K562 (cell line): ENCODE data around the gene BRINP1. TPM values are rescaled to one million over a fixed set of nuclear protein-coding genes. Genes with fewer than 3 reads are reported as not detected.

ENCODE experiments used
- ETV1 ChIP-seq: fragments of 450-650 bp; conservative IDR thresholded peaks from 2 replicates; pipeline ENCODE4 v1.6.1; 2016; ENCODE audit warnings: missing genetic modification characterization, control low read depth, low read depth, missing compliant biosample characterization
- MAFK ChIP-seq: IDR thresholded peaks from 2 replicates; pipeline ENCODE4 v1.6.1; 2011; ENCODE audit warnings: low read length, improper control_type of control experiment
- MEF2A ChIP-seq: IDR thresholded peaks from 2 replicates; pipeline ENCODE4 v1.6.1; 2011; ENCODE audit warnings: low read depth, mild to moderate bottlenecking, low read length, moderate library complexity; ENCODE audit not compliant: control insufficient read depth
- RBM14 ChIP-seq: fragments of 200-400 bp; formaldehyde crosslinking; IDR thresholded peaks from 2 replicates; pipeline ENCODE4 v1.6.1; 2018; ENCODE audit warnings: low read depth, mild to moderate bottlenecking, low read length, moderate library complexity, borderline replicate concordance; ENCODE audit not compliant: insufficient read depth
- ZNF184 ChIP-seq: sonication (generic); formaldehyde crosslinking; IDR thresholded peaks from 2 replicates; pipeline ENCODE4 v1.5.0; 2020; ENCODE audit warnings: missing genetic modification reagents
- ZNF696 ChIP-seq: fragments of 250-450 bp; sonication (Bioruptor Pico); conservative IDR thresholded peaks from 2 replicates; pipeline ENCODE4 v1.4.0; 2020; ENCODE audit warnings: mild to moderate bottlenecking, moderate library complexity
- polyA plus RNA-seq, 8 experiments: library from polyadenylated mRNA; depleted of rRNA in 4 of 8; stranded (reverse) in 5 of 8; unstranded in 3 of 8; fragments of >200 nt; fragmentation: Nextera tagmentation in 2 of 8; fragmentation: Illumina TruSeq in 1 of 8; extraction: Ambion mirVana in 2 of 8; extraction: Trizol in 1 of 8; gene quantifications; 2 replicates each; pipeline versions ENCODE4 v1.2.1 to v1.2.3, GENCODE V29; 2011 to 2014; ENCODE audit warnings: inconsistent platforms in 1 of 8, missing spikeins in 1 of 8
- total RNA-seq, 7 experiments: library from RNA; depleted of rRNA in 6 of 7; stranded (reverse); fragments of >200 nt in 6 of 7; fragmentation: Illumina TruSeq in 2 of 7; extraction: Trizol in 2 of 7; gene quantifications; 2 replicates each; pipeline versions ENCODE4 v1.2.1 to v1.2.3, GENCODE V29; 2011 to 2021; ENCODE audit warnings: low replicate concordance in 1 of 7
- TF ChIP-seq, protein P1 (sequence below), 2 experiments: fragments of 450-650 bp; formaldehyde crosslinking in 1 of 2; IDR thresholded peaks; 2 replicates each; pipeline versions ENCODE4 v1.4.0 to v1.6.1; 2014 to 2020; ENCODE audit warnings: mild to moderate bottlenecking in 2 of 2, borderline replicate concordance in 1 of 2, low read depth in 1 of 2
- TF ChIP-seq, protein P2 (sequence below): fragments of 450-650 bp; IDR thresholded peaks from 2 replicates; pipeline ENCODE4 v1.7.0; 2016; ENCODE audit warnings: borderline replicate concordance

The BRINP1 gene
- total and polyA plus RNA-seq, 9 of the 15 experiments (the other 6 are each of a cell fraction or from before 2014, with no cell fraction given): not detected

DNA sequence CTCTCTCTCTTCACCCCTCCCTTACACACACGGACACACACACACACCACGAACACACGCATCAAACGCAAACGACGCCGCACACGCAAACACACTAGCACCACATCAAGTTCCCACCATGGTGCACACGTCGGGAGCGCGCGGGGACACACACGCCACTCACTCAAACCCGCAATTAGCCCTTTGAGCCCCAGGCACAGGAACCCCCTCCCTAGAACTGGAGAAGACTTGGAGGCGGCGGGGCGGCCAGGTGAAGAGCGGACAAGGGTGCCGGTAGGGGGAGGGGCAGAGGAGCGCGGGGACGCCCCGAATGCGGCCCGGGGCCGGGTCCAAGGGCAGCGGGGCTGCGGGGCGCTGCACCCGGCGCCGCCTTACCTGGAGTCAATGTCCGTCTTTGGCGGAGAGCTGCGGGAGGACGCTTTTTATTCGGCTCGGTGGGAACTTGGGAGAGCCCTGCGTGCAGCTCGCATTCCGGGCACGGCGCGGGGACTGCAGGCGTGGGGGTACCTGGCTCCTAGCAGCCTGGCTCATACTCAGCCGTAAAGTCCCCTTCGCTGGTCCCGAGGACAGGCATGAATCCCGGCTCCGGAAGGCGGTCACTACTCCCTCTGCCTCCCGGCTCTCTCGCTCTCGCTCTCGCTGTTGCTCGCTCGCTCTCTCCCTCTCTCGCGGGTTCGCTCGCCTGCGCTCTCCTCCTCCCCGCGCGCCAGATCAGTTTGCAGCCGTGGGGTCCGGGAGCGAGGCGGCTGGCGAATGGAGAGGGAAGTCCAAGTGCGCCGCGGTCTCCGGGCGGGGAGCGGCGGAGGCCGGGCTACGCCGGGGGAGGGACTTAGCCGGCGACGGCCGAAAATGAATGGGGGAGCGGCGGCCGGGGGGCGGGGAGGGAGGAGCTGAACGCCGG, at the start of gene BRINP1 (continued):
- TF ChIP-seq, protein P1, sequence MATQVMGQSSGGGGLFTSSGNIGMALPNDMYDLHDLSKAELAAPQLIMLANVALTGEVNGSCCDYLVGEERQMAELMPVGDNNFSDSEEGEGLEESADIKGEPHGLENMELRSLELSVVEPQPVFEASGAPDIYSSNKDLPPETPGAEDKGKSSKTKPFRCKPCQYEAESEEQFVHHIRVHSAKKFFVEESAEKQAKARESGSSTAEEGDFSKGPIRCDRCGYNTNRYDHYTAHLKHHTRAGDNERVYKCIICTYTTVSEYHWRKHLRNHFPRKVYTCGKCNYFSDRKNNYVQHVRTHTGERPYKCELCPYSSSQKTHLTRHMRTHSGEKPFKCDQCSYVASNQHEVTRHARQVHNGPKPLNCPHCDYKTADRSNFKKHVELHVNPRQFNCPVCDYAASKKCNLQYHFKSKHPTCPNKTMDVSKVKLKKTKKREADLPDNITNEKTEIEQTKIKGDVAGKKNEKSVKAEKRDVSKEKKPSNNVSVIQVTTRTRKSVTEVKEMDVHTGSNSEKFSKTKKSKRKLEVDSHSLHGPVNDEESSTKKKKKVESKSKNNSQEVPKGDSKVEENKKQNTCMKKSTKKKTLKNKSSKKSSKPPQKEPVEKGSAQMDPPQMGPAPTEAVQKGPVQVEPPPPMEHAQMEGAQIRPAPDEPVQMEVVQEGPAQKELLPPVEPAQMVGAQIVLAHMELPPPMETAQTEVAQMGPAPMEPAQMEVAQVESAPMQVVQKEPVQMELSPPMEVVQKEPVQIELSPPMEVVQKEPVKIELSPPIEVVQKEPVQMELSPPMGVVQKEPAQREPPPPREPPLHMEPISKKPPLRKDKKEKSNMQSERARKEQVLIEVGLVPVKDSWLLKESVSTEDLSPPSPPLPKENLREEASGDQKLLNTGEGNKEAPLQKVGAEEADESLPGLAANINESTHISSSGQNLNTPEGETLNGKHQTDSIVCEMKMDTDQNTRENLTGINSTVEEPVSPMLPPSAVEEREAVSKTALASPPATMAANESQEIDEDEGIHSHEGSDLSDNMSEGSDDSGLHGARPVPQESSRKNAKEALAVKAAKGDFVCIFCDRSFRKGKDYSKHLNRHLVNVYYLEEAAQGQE (IDR thresholded peaks at IDR 0.05; ENCODE audit: borderline replicate concordance): no peak
- TF ChIP-seq, protein P1 (CRISPR knock-in tag; IDR thresholded peaks at IDR 0.05; ENCODE audit: low read depth): no peak
- TF ChIP-seq MEF2A (no peak), MAFK (no peak), ZNF184 (CRISPR knock-in tag) (no peak), ETV1 (tag) (no peak), RBM14 (no peak), ZNF696 (CRISPR knock-in tag) (no peak)
- TF ChIP-seq, protein P2, sequence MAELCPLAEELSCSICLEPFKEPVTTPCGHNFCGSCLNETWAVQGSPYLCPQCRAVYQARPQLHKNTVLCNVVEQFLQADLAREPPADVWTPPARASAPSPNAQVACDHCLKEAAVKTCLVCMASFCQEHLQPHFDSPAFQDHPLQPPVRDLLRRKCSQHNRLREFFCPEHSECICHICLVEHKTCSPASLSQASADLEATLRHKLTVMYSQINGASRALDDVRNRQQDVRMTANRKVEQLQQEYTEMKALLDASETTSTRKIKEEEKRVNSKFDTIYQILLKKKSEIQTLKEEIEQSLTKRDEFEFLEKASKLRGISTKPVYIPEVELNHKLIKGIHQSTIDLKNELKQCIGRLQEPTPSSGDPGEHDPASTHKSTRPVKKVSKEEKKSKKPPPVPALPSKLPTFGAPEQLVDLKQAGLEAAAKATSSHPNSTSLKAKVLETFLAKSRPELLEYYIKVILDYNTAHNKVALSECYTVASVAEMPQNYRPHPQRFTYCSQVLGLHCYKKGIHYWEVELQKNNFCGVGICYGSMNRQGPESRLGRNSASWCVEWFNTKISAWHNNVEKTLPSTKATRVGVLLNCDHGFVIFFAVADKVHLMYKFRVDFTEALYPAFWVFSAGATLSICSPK: no peak
